GM19463 (cell line): ENCODE results near the gene TTC7B.

Source experiments
- ATAC-seq: cut with Tn5 transposase; IDR thresholded peaks from one replicate; pipeline ENCODE4 v1.9.1; 2021; ENCODE audit warnings: mild to moderate bottlenecking, moderate library complexity; ENCODE audit not compliant: unreplicated experiment

Gene TTC7B

DNA sequence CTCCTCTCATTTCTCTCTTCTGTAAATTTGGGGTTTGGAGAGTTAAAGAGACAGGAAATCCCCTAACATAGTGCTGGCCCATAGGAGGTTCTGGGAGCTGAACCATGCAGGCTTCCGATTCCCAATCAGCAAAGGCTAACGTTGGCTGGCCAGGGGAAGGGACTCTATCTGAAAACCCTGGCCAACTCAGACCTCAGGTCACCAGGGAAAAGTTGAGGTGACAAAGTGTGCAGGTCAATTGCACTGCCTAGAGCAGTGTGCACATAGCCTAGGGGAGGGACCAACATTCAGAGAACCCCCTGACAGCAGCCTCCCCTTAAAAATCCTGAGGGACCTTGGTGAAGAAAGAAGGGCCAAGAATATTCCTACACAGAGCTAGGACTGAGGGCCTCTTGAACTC is 38.9 kb downstream of the TTC7B start:
- no peak for ATAC-seq

- no peak for ATAC-seq
Observed at GRCh38 chr14:90775441-90775840, 40.8 kb downstream of the TTC7B start.

- no peak for ATAC-seq
Observed at GRCh38 chr14:90774316-90774715, 41.9 kb downstream of the TTC7B start.

DNA sequence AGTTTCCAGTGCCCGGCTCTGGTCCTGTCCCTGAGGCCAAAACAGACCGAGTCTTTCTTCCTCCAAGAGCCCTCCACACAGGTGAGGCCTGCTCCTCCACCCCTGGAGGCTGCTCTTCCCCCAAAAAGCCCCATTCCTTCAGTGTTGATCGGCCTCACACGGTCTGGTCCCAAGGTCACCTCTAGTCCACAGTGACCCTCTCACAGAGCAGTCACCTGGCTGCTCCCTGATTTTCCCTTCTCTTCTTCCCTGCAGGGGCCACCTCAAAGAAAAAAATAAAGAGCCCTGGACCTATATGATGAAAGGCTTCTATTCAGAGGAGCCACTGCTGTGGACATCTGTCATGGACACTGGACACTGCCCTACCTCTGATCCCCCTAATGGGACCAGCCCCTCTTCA is 42.5 kb downstream of the TTC7B start:
- ATAC-seq = no peak

DNA sequence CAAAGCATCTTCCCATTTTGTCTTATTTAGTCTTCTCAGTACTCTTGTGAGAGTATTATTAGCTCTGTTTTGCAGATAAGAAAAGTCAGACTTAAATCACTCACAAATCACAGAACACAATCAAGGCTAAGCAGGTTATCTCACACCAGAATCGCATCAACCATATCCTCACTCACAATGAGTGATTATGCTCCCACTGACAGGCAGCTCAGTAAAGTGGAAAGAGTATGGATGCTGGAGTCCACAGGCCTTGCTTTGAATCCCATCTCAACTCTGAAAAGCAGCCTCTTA is 43.1 kb downstream of the TTC7B start:
- no peak for ATAC-seq

DNA sequence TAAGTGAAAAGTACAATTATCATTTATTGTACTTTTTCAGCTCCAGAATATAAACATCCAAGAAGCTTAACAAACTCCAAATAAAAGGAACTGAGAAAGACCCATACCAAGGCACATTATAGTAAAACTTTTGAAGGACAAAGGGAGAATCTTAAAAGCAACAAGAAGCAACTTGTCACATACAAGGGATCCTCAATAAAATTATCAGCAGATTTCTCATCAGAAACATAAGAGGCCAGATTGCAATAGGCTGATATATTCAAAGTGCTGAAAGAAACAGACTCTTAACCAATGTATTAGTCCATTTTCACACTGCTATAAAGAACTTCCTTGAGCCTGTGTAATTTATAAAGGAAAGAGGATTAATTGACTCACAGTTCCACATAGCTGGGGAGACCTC is 48.3 kb downstream of the TTC7B start:
- ATAC-seq = no peak

- no peak for ATAC-seq
Observed at GRCh38 chr14:90760591-90761316, 55.5 kb downstream of the TTC7B start.

GRCh38 chr14:90760078-90760444 is 56.2 kb downstream of the TTC7B start:
- ATAC-seq = no peak

DNA sequence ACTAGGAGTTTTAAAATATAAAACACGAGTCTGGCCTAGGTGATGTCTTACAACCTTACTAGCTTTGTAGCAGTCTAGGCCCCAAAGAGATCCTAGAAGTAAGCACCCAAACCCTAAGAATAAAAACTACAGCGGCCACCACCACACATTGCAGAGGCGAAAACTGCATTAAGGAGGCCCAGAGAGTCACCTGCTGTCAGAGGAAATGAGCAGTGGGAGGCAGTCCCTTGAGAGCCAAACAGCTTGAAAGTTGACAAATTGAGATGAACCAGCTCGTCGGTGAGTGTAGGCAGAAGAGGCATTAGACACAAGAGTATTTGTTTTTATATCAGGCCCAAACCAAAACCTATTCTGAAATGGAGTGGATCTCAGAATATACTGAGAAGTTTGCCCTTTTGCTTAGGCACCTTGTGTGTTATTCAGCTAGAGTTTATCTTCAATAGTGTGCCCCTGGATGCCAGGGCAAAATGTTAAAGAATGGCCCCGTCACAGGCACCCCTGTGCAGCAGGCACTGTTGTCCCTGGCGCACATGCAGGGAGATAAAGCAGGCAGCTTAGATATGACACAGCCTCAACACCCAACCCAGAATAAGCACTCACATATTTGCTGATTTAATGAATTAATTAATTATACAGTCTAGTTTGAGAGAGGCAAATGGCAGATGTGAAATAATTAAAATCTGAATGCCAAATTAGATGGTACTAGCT is 56.7 kb downstream of the TTC7B start:
- ATAC-seq = no peak

- ATAC-seq = no peak
Observed at GRCh38 chr14:90758959-90759358, 57.3 kb downstream of the TTC7B start.

DNA sequence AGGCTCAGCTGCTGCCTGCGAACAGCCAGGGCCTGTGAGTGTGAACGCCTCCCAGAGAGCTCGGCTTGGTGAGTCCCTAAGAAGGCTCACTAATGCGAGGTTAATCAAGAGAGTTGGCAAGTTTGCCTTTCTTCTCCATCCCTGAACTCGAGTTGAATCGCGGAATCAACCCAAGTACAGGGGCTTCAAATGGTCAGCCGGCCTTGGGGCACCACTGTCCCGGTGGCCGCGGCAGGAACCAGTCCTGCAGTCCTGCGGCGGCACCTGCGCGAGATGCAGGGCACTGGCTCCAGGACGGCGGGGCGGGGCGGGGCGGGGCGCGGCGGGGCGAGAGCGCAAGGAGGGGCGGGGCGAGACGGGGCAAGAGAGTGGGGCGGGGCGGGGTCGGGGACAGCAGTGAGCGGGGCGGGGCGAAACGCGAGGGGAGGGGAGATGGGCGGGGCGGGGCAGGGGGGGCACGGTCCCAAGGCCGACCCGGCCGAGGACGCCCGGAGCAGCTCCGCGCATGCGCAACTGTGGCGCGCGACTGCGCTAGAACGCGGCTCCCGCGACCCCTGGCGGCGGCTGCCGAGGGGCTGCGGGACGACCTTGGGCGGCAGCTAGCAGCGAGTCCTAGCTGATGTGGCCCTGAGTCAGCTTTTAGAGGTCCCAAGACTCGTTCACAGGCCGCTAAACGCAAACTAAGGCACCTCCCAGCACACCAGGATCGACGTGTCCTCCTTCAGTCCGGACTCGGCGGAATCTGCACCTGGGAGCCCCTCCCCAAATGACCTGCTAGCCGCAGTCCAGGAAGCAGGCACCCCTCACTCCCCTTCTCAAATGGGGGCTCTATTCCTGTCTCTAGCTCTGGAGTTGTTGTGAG is 58.0 kb downstream of the TTC7B start:
- peak; percentile 91 for ATAC-seq

DNA sequence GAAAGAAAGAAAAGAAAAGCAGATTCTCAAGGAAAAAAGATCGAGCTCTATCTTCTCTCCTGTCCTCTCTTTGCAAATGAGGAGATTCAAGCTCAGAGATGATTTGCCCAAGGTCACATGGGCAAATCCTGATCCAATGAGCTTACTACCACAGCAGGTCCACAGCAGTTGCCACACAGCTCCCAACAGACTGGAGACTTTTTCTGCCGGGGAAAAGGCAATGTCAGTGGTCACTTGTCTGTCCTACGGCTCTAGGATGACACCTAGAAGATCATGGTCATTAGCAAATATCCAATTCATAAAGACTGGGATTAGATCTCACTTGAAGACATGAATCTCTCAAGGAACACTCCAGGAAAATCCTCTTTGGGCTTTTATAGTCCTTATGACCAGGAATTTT is 58.8 kb downstream of the TTC7B start:
- ATAC-seq = no peak

- ATAC-seq = no peak
Observed at GRCh38 chr14:90756755-90757345, 59.4 kb downstream of the TTC7B start.

GRCh38 chr14:90755661-90756304 is 60.4 kb downstream of the TTC7B start:
- no peak for ATAC-seq

DNA sequence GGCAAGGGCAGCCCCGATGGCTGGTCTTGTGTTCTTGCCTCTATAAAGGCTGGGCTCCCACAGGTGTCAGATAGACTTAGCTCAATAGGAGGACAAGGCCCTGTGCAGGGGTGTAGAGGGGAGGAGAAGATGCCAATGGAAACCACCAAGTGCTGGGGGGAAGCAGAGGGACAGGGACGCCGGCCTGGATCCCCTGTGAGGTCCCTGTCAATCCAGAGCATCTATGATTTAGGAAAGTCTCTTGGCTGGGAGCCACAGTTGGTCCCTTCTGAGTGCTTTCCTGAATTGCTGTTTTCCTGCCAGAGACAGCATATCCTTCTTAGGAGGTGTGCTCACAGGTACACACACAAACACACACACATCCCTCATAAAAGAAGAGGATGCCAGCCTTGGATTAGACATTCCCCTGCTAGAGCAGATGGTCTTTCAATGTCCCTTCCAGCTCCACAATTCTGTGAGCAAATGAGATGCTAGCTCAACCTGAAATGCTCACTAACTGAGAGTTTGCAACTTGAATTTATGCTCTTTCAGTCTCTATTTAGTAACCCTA is 62.7 kb downstream of the TTC7B start:
- ATAC-seq = no peak

DNA sequence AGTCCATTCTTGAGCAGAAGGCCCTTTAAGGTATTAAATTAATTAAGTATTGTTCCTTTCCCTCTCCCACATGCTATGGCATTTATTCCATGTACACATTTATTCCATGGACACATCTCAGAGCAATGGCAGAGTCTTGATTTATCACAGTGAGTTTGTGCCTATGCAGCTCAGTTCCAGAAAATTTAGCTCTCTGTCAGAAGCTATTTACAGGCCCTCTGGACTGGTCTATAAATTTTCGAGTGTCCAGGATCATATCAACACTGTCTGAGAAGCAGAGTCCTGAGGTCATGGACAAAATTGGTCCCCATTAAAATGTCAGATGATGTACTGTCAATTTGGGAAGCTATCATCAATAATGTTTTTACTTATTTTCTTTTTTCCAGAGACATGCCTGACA is 65.5 kb downstream of the TTC7B start:
- ATAC-seq = no peak

DNA sequence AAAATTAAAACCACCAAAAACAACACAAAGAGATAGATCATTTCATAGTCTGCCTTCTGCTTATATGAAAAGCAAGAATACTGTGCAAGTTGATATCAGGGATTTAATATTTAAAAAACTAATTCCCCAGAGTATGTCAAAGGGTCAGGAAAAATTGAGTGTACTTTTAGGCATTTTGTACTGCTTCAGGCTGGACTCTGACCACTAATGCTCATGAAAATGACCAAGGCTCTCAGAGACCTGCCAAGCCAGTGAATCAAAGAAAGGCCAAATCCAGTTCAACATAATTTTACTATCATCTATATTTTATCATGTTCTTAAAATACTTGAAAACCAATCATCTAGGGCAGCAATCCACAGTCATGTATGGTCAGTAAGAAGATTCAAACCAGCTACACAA is 66.0 kb downstream of the TTC7B start:
- ATAC-seq = no peak

GRCh38 chr14:90747909-90748308 is 68.3 kb downstream of the TTC7B start:
- ATAC-seq = no peak

GRCh38 chr14:90743826-90744225 is 72.4 kb downstream of the TTC7B start:
- no peak for ATAC-seq

GRCh38 chr14:90743425-90743824 is 72.8 kb downstream of the TTC7B start:
- ATAC-seq = no peak

DNA sequence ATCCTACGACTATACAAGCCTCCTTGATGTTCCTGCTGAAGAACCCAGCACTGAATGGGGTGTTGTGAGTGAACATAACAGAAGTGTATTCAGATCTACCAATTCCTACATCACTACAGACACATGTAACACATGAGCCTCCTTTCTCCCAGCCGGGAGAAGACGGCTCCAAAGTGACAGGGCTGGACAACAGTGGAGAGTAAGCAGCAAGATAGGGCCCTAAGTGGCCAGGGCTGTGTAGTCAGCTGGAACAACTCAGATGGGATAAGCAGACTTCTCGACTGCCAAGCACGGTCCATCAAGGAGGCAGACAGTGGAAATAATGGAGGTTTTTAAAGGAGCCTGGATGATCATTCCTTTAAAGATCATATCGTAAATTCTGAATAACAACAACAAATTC is 73.5 kb downstream of the TTC7B start:
- ATAC-seq = no peak
